Activated B cell treated with CpG ODN at 0.5 μM for 24 hours (primary cell): Measurements from ENCODE around the gene NDUFA5. TPM values are rescaled to one million over a fixed set of nuclear protein-coding genes. Genes with fewer than 3 reads are reported as not detected.

Experiments used
- ATAC-seq: fragments of 200-7000 bp; cut with Tn5 transposase; one replicate; pipeline ENCODE4 v1.10.0; 2021; ENCODE audit warnings: low read depth, mild to moderate bottlenecking, moderate library complexity
- CTCF ChIA-PET: fragments of 350-600 bp; sonication (Branson Sonifier 250); formaldehyde crosslinking; loops from one replicate; lab custom pipeline; 2021; ENCODE audit warnings: antibody characterized with exemption; lab: Charles Lee
- POLR2A ChIA-PET: fragments of 350-600 bp; sonication (Branson Sonifier 250); formaldehyde crosslinking; loops from one replicate; lab custom pipeline; 2021; ENCODE audit warnings: antibody characterized with exemption; lab: Charles Lee
- DNase-seq: peaks from one replicate; pipeline ENCODE4 v3.0.0; 2022
- H3K27ac Mint-ChIP-seq: one replicate; pipeline ENCODE4 v1.8.0; 2020; ENCODE audit warnings: mixed read lengths
- H3K27me3 Mint-ChIP-seq: one replicate; pipeline ENCODE4 v1.8.0; 2021; ENCODE audit warnings: mixed read lengths
- H3K36me3 Mint-ChIP-seq: one replicate; pipeline ENCODE4 v1.8.0; 2021; ENCODE audit warnings: low read depth, mixed read lengths
- H3K4me1 Mint-ChIP-seq: one replicate; pipeline ENCODE4 v1.8.0; 2021; ENCODE audit warnings: mixed read lengths
- H3K4me3 Mint-ChIP-seq: one replicate; pipeline ENCODE4 v1.8.0; 2020; ENCODE audit warnings: mild to moderate bottlenecking, mixed read lengths
- H3K9me3 Mint-ChIP-seq: one replicate; pipeline ENCODE4 v1.8.0; 2020; ENCODE audit warnings: mixed read lengths
- intact Hi-C: fragments of 100-400 bp; cut with micrococcal nuclease; formaldehyde crosslinking; loops from one replicate; pipeline ENCODE4 v1.15.1; 2024
- total RNA-seq: library from RNA; stranded (reverse); gene quantifications from 2 replicates; pipeline ENCODE4 v1.2.3, GENCODE V29; 2022
- TF ChIP-seq, protein P1 (sequence below): fragments of 200-600 bp; IDR thresholded peaks from one replicate; pipeline ENCODE4 v1.8.0; 2022; ENCODE audit warnings: antibody characterized with exemption, mild to moderate bottlenecking

Gene NDUFA5
- total RNA-seq, 1 donor from 2014 or later: 54.3 TPM

DNA sequence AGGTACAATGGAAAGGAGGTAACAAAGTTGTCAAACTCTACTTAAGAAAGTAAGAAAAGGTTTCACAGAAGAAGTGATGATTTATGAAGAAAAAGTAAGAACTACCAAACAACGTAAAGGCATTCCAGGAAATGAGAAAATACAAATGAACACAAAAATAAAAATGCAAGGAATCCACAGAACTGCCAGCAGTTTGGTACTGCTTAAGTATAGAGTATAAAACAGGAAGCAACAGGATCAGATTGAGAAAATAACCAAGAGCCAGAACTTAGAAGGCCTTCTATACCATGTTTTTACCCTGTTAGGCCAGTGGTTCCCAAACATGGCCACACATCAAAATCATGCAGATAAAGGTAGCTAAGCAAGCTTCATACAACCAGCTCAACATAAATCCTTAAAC is 9.2 kb downstream of the NDUFA5 start:
- Mint-ChIP-seq H3K4me1 (peaks cover 9% of the 10 kb centered on the region), H3K27me3 (no peaks in the 10 kb centered on the region), H3K9me3 (no peaks in the 10 kb centered on the region), H3K36me3 (peaks cover 60% of the 10 kb centered on the region), H3K27ac (no peak overlapping the region), H3K4me3 (no peak overlapping the region)
- intact Hi-C loops: no loop called here
- ATAC-seq (no peak), DNase-seq (no peak)
- POLR2A ChIA-PET: interaction anchor here (1.7 kb wide), 1 partner anchor 9 kb away, joined by 6 read pairs; the partner anchor contains the start of gene NDUFA5
- CTCF ChIA-PET: no interaction called here
- TF ChIP-seq, protein P1, sequence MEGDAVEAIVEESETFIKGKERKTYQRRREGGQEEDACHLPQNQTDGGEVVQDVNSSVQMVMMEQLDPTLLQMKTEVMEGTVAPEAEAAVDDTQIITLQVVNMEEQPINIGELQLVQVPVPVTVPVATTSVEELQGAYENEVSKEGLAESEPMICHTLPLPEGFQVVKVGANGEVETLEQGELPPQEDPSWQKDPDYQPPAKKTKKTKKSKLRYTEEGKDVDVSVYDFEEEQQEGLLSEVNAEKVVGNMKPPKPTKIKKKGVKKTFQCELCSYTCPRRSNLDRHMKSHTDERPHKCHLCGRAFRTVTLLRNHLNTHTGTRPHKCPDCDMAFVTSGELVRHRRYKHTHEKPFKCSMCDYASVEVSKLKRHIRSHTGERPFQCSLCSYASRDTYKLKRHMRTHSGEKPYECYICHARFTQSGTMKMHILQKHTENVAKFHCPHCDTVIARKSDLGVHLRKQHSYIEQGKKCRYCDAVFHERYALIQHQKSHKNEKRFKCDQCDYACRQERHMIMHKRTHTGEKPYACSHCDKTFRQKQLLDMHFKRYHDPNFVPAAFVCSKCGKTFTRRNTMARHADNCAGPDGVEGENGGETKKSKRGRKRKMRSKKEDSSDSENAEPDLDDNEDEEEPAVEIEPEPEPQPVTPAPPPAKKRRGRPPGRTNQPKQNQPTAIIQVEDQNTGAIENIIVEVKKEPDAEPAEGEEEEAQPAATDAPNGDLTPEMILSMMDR: no peak

DNA sequence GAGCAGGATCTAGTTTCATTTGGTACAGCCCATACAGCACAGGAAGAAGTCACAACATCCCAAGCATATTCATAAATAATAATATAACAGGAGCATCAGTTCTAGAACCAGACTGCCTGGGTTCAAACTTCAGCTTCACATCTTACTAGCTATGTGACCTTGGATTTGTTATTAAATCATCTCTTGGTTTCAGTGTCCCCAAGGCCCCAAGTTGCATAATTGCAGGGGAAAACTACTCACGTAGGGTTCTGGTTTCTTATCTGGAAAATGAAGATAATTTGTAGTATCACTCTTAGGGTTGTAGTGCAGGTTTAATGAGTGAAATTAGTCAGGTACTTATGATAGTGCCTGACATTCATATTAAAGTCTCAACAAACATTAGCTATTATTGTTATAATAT is 17.7 kb downstream of the NDUFA5 start:
- peaks cover 4% of the 10 kb centered on the region for H3K4me1 Mint-ChIP-seq
- ATAC-seq (no peak), DNase-seq (no peak)
- ChIA-PET POLR2A (interaction anchor here (1.1 kb wide), 1 partner anchor 18 kb away, joined by 3 read pairs; the partner anchor contains the start of gene NDUFA5), CTCF (interaction anchor here (1.0 to 1.5 kb wide), 3 partner anchors 18 to 46 kb away, joined by 3 to 9 read pairs (median 3); partner anchors contain the start of gene NDUFA5)
- no peak overlapping the region for H3K27ac Mint-ChIP-seq
- no peak overlapping the region for H3K4me3 Mint-ChIP-seq
- peaks cover 21% of the 10 kb centered on the region for H3K36me3 Mint-ChIP-seq
- TF ChIP-seq, protein P1: no peak
- no peaks in the 10 kb centered on the region for H3K9me3 Mint-ChIP-seq
- H3K27me3 Mint-ChIP-seq: no peaks in the 10 kb centered on the region
- intact Hi-C loops: loop anchor here (10.0 kb wide), 1 partner anchor 1395 kb away; the partner anchor contains the start of gene AASS

DNA sequence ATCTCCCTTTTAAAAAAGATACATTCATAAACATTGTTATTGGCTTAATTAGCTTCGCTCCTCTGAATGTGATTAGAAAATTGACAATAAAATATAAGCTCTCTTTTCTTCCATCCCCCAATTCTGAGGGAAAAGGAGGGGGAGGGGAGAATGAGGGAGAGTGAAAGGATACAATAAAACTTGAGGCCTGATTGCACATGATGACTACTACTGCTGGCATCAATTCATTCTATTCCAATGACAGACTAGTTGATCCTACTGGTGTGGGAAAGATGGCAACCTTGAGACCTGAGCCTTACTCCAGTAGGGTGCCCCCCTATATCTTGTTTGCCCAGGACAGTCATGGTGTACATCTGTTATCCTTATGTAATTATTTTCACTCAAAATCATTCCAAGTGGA is 18.7 kb downstream of the NDUFA5 start:
- intact Hi-C loops: loop anchor here (10.0 kb wide), 1 partner anchor 1394 kb away; the partner anchor contains the start of gene AASS
- Mint-ChIP-seq H3K36me3 (peaks cover 21% of the 10 kb centered on the region), H3K4me3 (no peak overlapping the region), H3K27me3 (no peaks in the 10 kb centered on the region), H3K9me3 (no peaks in the 10 kb centered on the region), H3K27ac (no peak overlapping the region), H3K4me1 (peaks cover 8% of the 10 kb centered on the region)
- TF ChIP-seq, protein P1: no peak
- ChIA-PET POLR2A (interaction anchor here (1.1 kb wide), 1 partner anchor 18 kb away, joined by 3 read pairs; the partner anchor contains the start of gene NDUFA5), CTCF (interaction anchor here (1.1 to 1.5 kb wide), 3 partner anchors 19 to 46 kb away, joined by 3 to 9 read pairs (median 3); partner anchors contain the start of gene NDUFA5)
- no peak for ATAC-seq
- DNase-seq: no peak

DNA sequence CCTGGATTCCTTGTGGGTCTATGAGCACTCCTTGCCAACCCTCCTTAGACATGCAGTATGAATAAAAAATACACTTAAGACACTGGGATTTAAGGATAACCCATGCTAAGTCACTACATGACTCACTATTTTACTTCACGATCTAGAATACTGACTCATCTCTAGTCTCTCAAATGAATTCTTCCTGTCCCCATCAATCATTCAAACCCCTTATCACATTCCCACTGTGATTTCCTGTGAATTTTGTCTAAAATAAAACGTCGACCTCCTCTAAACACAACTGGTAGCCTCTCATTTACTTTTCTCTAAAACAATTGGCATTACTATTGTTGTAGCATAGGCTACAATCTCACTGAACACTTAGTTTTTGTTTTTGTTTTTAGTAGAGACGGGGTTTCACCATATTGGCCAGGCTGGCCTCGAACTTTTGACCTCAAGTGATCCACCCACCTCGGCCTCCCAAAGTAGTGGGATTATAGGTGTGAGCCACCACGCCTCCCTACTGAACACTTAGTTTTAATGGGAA is 19.4 kb downstream of the NDUFA5 start:
- Mint-ChIP-seq H3K4me3 (no peak overlapping the region), H3K9me3 (no peaks in the 10 kb centered on the region), H3K27me3 (no peaks in the 10 kb centered on the region), H3K27ac (peak overlapping the region; percentile 3), H3K36me3 (peaks cover 21% of the 10 kb centered on the region), H3K4me1 (peaks cover 13% of the 10 kb centered on the region)
- ChIA-PET CTCF (interaction anchor here (1.5 kb wide), 2 partner anchors 44 to 46 kb away, joined by 3 to 9 read pairs; no protein-coding TSS in a partner anchor), POLR2A (no interaction called here)
- DNase-seq (no peak), ATAC-seq (no peak)
- TF ChIP-seq, protein P1: no peak
- intact Hi-C loops: loop anchor here (10.0 kb wide), 1 partner anchor 1393 kb away; the partner anchor contains the start of gene AASS

DNA sequence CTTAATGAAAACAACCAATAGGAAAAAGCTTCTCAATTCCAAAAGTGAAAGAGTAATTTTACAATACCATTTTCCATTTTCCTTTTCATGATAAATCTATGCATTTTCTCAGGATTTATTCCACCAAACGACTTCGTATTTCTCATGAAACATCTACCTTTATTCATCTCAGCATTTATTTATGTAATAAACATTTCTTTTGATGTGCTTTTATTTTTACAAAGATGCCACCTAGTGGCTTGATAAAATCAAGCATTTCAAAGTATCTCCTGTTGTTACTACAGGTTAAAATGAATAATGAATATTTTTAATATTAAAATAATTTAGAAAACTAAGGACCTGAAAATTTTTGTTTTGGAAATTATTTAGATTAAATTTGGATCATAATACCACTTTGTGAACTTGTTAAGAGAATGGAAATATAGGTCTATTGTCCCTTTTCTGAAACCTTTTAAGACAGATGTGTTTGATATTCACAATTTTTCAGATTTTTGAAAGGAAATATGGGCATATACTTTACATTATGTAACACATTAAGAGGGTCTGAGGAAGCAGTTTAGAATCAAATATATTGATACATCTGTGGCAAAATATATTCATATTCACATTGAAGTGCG is 20.5 kb downstream of the NDUFA5 start:
- DNase-seq (no peak), ATAC-seq (no peak)
- H3K36me3 Mint-ChIP-seq: peaks cover 14% of the 10 kb centered on the region
- peaks cover 20% of the 10 kb centered on the region for H3K4me1 Mint-ChIP-seq
- no peaks in the 10 kb centered on the region for H3K9me3 Mint-ChIP-seq
- intact Hi-C loops: loop anchor here (1.0 to 10.0 kb wide), 3 partner anchors 9 to 1392 kb away; partner anchors contain the start of gene AASS
- CTCF ChIA-PET: interaction anchor here (1.6 kb wide), 1 partner anchor 42 kb away, joined by 8 read pairs; no protein-coding TSS in a partner anchor
- TF ChIP-seq, protein P1: peak; percentile 37
- POLR2A ChIA-PET: no interaction called here
- no peak overlapping the region for H3K27ac Mint-ChIP-seq
- peaks cover 6% of the 10 kb centered on the region for H3K27me3 Mint-ChIP-seq
- no peak overlapping the region for H3K4me3 Mint-ChIP-seq
